HG03558 (cell line): ENCODE results near the gene CCDC57.
"Not testable (repeated sequence)": the region's sequence is repeated elsewhere in the genome, so short reads cannot be mapped to it uniquely, and the experiment has no call there.

Experiments
- ATAC-seq: cut with Tn5 transposase; IDR thresholded peaks from one replicate; pipeline ENCODE4 v1.9.1; 2021; ENCODE audit warnings: moderate number of reproducible peaks; ENCODE audit not compliant: unreplicated experiment; ENCODE audit errors: extremely low read depth

CCDC57 gene, protein sequence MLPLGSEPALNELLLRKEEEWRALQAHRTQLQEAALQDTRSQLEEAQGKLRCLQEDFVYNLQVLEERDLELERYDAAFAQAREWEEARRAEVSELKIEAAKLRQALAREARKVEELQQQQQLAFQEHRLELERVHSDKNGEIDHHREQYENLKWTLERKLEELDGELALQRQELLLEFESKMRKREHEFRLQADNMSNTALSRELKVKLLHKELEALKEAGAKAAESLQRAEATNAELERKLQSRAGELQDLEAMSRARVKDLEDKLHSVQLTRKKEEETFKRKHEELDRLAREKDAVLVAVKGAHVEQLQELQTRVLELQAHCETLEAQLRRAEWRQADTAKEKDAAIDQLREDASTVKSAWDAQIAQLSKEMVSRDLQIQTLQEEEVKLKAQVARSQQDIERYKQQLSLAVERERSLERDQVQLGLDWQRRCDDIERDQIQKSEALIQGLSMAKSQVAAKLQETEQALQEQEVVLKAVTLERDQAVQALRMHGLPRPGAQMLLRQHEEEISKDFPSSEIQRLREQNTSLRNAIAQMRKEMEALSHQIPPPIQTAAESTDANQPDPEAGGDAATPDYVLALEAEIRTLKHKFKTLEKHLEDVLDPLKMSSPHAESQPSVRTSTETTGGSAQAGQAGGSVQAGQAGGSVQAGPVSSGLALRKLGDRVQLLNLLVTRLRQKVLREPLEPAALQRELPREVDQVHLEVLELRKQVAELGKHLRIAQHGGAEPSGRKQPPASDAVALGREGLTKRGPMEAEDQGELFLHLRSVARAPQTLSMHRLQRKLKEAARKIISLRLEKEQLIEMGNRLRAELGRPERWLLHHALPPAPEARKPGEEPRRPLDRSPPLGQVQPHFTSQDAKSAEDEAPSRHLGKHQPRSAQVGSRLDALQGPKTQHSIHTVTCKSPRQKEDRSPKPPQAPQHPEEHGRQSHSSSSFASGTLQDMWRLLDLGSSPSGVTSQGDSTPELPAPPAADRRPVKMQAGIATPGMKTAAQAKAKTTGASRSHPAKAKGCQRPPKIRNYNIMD

DNA sequence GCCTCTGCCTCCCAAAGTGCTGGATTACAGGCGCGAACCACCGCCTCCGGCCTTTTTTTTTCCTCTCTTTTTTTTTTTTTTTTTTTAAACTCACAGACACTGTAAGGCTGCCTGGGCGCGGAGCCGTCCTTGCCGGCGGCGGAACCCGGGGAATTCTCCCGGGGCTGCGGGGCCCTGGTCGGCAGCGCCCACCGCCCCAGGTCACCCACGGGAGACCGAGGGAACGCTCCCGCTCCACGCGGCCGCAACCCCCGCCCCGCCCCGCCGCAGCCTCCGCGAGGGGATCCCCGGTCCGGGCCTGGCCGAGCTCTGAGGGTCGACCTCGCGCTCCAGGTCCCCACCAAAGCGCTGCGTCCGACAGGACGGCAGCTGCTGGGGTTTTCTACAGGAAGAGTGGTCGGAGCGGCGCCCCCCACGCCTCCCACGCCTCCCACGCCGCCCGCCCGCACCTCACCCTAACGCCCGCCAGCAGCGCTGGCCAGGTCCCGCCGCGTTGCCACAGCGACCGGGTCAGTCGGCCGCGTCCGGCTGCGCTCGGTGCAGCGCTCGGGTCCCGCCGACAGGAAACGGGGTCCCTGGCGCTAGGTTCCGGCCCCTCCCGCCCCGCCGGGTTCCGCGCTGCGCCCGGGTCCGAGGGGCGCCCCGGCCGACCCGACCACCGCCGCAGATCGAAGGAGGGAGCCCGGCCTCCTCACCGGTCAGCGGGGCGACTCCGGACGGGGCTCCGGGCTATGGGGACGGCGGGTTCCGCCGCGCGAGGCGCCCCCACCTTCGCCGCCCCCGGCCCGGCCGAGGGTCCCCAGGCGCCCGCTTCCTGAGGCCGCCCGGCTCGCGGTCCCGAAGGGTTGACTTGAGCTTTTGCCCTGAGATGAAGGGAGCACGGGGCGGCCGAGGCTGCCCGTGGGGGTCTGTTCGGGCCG, at the start of gene CCDC57:
Gene CCDC57, minus strand, starts transcription at position 512 of the 920 bp plus-strand sequence. CDS start 10,898 bp downstream, outside the sequence.
- ATAC-seq: peak; percentile 39

DNA sequence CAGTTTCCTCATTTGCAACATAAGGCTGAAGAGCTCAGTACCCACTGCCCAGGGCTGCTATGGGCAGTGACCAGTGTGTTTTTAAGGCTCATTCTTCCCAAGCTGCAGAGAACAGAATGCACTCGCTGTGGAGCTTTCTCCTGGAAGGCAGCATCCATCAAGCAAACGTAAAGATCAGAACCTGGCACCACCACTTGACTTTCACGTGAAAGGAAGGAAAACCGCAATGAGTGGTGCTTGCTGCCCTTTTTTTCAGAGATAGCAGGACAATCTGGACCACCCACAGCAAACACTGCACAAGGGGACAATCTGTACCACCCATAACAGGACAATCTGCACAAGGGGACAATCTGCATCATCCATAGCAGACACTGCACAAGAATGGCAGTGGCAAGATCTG, 49.7 kb upstream of the CCDC57 start:
- ATAC-seq: no peak

DNA sequence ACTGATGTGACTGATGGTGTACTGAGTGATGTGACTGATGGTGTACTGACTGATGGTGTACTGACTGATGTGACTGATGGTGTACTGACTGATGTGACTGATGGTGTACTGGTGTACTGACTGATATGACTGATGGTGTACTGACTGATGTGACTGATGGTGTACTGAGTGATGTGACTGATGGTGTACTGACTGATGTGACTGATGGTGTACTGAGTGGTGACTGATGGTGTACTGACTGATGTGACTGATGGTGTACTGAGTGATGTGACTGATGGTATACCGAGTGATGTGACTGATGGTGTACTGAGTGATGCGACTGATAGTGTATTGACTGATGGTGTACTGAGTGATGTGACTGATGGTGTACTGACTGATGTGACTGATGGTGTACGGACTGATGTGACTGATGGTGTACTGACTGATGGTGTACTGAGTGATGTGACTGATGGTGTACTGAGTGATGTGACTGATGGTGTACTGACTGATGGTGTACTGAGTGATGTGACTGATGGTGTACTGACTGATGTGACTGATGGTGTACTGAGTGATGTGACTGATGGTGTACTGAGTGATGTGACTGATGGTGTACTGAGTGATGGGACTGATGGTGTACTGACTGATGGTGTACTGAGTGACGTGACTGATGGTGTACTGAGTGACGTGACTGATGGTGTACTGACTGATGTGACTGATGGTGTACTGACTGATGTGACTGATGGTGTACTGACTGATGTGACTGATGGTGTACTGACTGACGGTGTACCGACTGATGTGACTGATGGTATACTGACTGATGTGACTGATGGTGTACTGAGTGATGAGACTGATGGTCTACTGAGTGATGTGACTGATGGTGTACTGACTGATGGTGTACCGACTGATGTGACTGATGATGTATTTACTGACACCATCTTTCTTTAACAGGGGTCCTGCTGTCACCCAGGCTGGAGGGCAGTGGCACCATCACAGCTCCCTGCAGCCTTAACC, 47.6 kb upstream of the CCDC57 start:
- not testable (repeated sequence) for ATAC-seq

DNA sequence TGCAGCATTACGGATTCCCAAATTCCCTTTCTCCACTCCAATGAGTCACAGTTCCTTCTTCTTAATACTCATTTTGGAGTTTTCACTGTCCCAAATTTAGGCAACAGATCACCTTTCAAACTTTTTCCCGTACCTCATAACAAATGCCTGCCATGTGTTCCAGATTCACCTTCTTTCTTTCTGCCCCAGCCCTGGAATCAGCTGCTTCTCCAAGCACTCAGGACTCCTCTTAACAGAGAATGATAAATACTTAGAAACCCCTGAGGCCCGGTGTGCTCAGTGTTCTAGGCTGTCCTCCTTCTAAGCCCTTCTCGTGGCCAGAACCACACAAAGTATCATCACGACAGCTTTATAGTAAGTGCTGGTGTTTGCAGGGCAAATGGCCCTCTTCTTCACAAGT, 45.9 kb upstream of the CCDC57 start:
- ATAC-seq: no peak

DNA sequence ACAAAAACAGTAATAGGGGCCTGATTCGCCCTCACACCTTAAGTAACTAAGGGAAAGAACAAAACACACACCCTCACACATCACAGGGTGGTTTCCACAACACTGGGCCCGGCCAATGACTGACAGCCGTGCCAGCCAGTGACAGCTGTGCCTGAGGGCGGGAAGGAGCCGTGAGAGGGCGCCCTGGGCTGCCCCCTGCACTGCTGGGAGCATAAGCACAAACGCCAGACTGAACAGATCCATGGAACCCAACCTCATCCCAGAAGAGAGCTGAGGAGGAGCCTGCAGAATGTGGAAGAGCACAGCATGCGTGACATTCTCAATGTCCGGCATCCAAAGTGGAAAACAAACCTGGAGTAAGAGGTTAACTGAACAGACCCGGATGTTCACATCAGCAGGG, 44.8 kb upstream of the CCDC57 start:
- no peak for ATAC-seq

DNA sequence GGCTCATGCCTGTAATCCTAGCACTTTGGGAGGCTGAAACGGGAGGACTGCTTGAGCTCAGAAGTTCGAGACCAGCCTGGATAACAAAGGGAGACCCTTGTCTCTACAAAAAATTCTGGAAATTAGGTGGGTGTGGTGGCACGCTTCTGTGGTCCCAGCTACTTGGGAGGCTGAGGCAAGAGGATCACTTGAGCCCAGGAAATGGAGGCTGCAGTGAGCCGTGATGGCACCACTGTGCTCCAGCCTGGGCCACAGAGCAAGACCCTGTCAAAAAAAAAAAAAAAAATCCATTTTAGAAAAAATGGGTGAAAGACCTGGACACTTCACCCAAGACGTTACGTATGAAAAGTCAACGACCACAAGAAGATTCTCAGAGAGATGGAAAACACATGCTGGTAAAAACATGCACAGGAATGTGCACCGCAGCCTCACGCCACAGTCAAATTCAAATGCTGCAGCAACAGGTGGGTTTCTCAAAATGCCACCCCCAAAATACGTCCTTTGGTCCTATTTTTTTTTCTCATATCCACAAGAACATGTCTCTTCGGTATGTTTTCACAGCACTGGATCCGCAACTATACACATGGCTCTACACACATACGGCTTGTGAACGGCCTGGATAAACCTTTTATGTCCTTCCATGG, 43.7 kb upstream of the CCDC57 start:
- no peak for ATAC-seq

DNA sequence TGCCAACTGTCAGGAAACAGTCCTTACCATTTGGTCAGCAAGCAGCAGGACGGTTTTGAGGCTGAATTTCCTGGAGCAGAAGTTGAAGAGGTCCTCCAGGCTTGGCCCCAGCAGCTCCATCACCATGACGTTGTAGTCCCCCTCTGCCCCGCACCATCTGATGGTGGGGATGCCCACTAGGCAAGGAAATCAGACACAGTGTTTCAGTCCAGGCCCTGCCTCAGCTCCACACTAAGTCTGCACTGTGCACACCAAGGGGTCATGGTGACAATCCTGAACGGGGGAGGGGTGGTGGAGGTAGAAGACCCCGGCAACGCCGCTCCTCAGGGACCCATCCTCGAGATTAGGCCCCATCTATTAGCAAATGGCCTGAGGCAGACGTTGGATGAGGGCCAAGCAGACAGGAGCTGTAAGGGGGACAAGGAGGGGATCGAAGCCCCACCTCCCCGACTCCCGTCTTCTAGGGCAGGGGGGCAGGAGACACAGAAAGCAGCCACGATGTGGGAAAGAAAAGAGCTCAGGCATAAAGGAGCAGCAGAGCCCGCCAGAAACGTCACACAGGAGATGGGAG, 42.8 kb upstream of the CCDC57 start:
- ATAC-seq: no peak

DNA sequence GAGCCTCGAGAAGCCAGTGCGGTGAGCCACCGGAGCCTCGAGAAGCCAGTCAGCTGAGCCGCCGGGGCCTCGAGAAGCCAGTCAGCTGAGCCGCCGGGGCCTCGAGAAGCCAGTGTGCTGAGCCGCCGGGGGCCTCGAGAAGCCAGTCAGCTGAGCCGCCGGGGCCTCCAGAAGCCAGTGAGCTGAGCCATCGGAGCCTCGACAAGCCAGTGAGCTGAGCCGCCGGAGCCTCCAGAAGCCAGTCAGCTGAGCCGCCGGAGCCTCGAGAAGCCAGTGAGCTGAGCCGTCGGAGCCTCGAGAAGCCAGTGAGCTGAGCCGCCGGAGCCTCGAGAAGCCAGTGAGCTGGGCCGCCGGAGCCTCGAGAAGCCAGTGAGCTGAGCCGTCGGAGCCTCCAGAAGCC, 42.1 kb upstream of the CCDC57 start:
- not testable (repeated sequence) for ATAC-seq

DNA sequence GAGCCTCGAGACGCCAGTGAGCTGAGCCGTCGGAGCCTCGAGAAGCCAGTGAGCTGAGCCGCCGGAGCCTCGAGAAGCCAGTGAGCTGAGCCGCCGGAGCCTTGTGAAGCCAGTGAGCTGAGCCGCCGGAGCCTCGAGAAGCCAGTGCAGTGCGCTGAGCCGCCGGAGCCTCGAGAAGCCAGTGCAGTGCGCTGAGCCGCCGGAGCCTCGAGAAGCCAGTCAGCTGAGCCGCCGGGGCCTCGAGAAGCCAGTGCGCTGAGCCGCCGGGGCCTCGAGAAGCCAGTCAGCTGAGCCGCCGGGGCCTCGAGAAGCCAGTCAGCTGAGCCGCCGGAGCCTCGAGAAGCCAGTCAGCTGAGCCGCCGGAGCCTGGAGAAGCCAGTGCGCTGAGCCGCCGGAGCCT, 41.5 kb upstream of the CCDC57 start:
- ATAC-seq: not testable (repeated sequence)

DNA sequence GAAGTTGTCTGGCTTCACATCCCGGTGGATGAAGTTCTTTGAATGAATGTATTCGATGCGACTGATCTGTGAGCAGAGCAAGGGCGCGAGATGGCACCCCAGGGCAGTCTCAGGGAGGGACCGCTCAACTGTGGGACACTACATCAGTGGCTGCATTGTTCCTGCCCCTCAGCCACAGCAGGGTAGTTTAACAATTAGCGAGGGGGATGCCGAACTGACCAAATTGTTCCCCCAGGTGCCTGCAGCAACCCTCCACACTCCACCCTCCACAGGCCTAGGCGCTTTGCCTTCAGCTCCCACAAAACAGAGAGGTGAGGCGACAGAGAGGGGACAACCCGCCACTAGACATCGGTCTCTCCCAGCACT, 40.5 kb upstream of the CCDC57 start:
- no peak for ATAC-seq

DNA sequence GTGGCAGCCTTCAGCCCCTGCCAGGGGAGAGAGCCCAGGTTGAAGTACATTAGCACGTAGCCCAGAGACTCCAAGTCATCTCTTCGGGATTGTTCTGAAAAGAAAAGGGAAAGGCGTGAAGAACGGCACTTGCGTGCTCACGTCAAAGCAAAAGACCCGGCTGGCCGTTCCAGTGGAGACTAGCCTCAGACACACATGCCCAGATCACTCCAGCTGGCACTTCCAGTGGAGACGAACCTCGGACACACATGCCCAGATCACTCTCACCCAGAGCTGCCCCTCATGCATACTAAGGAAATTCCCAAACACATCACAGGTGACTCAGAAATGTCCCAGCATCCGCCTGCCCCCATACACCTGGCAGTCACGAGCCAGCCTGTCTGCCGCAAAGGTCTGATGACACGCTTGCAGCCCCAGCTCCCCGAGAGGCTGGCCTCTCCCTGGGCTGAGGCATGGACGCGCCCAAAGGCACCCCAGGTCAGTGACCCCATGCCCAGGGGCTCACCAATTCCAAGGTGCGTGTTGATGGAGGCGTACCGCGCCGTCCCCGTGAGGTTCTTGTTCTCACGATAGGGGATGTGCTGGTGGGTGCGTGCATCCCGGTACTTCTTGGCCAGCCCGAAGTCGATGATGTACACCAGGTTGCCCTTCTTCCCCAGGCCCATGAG, 40.0 kb upstream of the CCDC57 start:
- no peak for ATAC-seq

DNA sequence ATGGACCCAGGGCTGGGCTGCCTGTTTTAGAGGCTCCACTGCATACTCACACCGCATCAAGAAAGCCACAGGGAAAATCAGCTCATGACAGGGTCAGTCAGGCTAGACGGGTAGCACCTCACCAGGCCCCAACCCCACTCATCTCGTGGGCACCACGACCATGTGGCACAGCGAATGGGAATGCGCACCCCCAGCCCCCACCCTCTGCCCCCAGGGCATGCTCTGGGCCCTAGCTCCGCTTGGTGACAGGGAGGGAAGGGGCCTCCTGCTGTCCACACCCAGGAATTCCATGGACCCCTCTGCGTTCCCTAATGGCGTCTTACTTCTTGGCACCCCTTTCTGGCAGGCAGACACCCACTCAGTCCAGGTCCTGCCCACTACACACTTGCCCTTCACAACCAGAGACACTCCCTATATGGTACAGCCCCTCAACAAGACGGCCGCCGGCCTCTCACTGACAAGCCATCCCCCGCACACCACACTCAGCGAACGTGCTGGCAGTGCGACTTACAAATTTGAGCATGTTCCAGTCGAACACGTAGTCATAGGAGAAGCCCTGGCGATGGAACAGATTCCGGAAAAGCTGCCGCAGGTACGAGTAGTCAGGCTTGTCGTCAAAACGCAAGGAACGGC, 38.3 kb upstream of the CCDC57 start:
- no peak for ATAC-seq

DNA sequence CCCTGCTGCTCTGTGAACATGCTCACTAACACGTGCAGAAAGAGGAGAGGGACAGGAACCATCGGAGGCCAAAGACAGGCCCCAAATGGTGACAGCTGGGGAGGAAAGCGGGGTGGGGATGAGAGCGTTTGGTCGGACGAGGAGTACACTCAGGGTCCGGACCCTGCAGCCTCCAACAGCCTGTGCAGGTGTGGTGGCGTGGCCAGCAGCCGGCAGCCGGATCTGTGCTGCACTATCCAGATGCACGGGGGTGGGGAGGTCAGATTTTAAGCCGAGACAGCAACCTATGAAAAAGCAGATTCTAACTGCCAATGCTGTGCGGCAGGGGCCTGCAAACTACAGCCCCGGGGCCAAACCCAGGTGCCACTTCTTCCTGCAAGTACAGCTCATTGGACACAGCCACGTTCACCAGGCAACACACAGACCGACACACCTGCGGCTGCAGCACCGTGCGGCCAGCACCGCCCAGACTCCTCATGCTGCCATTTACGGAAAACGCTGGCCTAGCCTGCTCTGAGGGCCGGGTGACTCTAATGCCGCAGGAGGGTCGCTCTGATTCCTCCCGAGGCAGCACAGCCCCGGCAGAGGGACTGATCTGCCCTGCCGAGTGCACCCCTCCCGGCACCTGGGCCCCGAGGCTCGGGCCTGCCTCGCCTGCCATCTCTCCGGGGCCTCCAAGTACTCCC, 37.4 kb upstream of the CCDC57 start:
- ATAC-seq: no peak

DNA sequence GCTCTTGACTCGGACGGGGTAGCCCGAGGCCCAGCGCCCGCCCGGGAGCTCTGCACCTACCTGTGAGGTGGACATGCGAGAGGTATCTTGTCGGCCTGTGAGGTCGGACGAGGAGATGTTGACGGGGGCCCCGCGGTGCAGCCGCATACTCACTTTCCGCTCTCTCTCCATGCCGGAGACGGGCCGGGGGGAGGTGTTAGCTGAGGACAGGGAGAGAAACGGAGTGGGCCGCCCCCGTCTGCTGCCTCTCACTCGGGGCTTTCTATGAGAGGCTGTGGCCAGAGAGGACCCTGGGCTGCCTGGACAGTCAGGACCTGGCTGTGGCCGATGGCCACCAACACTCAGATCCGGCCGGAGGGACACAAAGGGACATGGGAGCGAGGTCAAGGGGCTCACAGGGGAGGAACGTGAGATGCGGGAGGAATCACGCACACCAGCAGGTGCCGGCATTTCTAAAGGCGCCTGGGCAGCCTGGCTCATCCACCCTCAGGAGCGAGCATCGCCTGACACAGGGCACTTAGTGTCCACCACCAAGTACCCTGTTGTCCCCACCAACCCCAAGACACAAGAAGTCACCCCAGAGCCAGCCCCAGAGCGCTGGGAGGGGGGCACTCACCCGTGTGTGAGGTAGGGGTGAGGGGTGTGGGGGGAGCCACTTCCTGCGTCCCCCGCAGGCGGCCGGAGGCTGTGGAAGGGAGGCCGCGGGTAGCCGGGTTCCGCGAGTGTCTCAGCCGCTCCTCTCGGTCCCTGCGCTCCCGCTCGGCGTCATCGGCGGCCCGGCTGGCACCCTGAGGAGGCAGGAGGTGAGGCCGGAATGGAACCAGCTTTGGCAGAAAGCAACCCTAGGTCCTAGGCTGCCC, 36.4 kb upstream of the CCDC57 start:
- no peak for ATAC-seq

DNA sequence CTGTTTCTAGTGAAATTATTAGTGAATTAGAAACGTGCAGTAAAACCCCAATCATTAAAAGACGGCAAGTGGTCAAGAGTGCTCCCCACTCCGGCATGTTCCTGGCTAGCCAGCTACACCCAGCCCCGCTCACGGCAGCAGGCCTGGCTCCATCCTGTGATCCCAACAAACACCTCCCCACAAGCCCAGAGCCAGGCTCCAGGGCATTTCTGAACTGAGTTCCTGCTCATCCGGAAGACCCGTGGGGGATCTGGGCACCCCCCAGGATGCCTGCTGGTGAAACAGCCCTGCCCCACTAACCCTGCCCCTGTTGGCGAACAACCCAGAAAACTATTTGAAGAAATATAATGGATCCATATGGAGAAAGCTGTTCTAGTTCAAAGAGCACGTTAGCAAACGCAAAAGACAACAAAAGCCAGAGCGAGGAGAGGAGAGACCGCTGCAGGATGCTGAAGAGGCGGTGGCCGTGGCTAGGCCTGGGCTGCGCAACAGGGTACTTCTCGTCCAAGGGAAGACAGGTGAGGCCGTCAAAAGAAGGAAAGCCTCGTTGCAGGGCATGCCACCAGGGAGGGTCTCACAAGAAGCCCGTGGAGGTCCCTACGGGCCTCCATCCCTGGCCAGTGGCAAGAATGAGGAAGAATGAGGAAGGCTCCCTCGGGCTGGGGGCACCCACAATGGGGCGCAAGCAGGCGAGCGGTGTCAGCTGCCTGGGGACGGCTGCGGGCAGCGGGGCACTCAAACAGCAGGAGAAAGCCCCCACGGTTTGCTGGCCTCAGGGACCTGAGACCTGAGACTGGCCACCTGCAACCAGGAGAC, 35.4 kb upstream of the CCDC57 start:
- no peak for ATAC-seq
